HG03558 (cell line): ENCODE measurements around the gene SEPTIN2.
"Not testable (repeated sequence)": the region's sequence is repeated elsewhere in the genome, so short reads cannot be mapped to it uniquely, and the experiment has no call there.

Experiments
- ATAC-seq: cut with Tn5 transposase; IDR thresholded peaks from one replicate; pipeline ENCODE4 v1.9.1; 2021; ENCODE audit warnings: moderate number of reproducible peaks; ENCODE audit not compliant: unreplicated experiment; ENCODE audit errors: extremely low read depth

Gene SEPTIN2

GRCh38 chr2:241375300-241375699, 59.6 kb downstream of the SEPTIN2 start:
- ATAC-seq: no peak

- ATAC-seq: no peak
These were observed 61.1 kb downstream of the SEPTIN2 start for GRCh38 chr2:241376808-241377207.

GRCh38 chr2:241378816-241379215, 63.1 kb downstream of the SEPTIN2 start:
- no peak for ATAC-seq

GRCh38 chr2:241379481-241380480, 64.1 kb downstream of the SEPTIN2 start:
- ATAC-seq: no peak

DNA sequence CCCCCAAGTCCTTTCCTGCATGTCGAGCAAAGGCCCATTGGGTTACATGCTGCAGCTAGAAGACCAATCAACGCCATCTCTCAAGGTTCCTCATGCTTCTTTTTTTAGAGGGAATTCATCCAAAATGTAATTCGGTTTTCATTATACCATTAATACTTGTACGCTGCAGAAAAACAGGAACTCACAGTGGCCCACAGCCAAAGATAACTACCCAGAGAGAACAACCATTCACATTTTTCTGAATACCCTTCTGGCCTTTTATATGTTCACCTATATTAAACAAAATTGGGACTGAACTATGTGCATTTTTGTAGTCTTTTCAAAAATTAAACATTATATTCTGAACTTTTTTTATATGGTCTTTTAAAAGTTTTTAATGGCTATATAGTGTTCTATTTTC, 66.1 kb downstream of the SEPTIN2 start:
- ATAC-seq: no peak

DNA sequence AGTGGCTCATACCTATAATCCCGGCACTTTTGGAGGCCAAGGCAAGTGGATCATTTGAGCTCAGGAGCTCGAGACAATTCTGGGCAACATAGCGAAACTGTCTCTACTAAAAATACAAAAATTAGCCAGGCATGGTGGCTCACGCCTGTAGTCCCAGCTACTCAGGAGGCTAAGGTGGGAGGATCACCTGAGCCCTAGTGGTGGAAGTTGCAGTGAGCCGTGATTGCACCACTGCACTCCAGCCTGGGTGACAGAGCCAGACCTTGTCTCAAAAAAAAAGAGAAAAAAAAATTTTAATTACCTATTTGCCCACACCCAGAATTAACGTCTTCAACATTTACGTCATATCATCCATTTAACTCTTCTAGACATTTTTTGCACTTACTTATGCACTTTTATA, 69.7 kb downstream of the SEPTIN2 start:
- not testable (repeated sequence) for ATAC-seq

DNA sequence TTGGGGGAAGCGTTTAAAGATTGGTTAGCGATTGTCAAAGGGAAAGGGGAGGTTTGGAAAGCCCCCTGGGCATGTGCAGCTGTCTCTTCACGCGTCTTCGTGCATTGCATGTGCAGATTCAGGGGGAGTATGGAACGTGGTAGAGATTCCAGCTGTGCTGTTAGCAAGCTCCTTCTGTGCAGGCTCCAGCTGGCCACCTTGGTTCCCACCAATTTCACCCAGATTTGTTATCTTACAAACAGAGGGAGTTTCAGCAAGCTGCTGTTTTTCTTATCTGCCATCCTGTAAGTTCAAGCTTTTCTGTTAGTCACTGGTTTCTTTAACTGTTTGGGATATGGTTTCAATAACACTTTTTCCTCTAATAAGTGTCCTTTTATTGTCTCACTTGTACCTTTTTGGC, 70.8 kb downstream of the SEPTIN2 start:
- ATAC-seq: no peak

DNA sequence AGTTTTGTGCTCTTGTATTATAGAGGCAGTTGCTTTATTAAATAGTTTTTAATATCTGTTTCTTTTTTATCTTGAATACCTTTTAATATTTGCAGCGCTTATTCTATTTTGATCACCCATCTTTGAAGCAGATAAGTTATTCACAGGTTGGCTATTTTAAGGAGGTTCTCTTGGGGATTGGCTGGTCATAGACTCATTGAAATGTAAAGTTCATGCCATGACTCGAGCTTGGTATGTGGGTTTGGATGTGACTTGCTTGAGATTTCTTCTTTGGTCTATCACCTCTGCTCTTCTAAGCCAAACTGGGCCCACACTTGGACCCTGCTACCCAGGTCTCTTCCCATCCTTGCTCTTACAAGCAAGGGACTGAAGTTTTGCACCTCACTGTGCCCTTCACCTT, 74.0 kb downstream of the SEPTIN2 start:
- no peak for ATAC-seq

DNA sequence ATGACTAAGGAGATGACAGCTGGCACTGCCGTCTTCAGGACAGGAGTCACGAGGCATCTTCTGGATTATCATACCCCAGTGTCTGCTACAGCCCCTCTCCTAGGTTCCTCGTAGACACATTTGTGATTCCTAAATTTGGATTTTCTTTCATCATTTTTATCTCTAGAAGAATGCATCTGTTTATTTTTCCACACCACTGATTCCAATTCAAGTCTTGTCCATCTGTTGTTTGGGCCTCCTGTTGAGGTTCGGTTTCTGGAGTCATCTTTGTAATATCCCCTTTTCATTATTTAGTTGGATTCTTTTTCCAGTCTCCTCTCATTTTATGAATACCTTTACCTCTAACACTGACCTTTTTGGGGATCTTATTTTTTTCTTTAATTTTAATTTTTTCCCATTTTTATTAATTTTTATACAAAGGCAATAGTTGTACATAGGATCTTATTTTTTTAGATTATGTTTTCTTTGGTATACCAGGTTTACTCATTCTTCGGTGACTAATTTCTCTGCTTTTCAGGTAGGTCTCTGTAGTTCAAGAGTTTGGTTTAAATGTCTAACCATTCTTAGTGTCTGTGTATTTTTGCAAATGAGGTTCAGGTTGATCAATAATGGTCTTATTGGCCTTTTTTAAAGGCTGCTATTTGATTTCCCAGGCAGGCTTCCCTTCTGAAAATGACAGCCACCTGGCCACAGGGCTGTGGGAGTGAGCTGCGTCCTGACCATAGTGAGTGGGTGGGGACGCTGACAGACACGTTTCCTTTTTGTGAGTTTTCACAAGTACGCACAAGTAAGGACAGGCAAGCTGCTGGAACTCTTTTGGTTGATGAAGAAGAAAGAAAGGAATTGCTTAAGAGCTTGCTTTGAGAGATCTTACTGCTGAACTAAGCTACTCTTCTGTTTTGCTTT, 74.8 kb downstream of the SEPTIN2 start:
- no peak for ATAC-seq

DNA sequence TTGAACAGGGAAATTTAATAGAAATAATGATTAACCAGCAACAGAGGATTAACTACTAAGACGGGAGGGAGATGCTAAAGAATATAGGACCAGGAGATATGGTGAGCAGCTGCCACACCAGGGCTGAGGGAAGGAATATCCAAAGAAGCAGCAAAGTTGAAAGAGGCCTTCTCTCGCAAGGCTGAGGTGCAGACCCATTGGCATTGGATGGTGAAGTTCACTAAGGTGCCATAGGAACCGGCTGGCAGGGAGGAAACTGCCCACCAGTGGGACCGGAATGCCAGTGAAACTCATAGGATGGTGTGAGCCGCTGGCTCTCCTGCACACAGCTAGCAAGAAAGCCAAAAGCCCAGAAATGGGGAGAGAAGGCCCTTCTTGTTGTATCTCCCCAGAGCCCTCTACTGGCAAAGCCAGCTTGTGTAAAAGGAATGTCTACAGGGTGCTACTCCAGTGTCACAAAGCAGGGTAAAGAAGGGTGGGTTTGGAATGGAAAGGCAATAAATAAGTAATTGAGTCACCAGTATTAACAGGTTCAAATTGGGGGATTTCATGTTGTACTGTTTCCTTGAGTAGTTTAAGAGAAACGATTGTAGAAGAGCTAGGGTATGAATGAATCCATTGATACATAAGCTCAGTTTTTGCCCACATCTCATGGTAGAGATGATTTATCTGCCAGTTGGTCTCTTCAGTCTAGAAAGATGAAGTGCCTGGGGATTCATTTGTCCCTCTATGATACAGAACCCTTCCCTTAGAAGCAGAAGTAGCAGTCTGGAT, 76.4 kb downstream of the SEPTIN2 start:
- ATAC-seq: no peak

DNA sequence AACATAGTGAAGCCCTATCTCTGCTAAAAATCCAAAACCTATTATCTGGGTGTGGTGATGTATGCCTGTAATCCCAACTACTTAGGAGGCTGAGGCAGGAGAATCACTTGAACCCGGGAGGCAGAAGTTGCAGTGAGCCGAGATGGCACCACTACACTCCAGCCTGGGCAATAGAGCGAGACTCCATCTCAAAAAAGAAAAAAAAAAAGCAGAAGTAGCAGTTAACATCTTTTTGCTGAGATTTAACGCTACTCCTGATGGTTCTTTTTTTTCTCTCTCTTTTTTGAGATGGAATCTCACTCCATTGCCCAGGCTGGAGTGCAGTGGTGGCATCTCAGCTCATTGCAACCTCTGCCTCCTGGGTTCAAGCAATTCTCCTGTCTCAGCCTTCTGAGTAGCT, 77.0 kb downstream of the SEPTIN2 start:
- ATAC-seq: not testable (repeated sequence)

- ATAC-seq: no peak
These were observed 77.9 kb downstream of the SEPTIN2 start for GRCh38 chr2:241393524-241394196.

DNA sequence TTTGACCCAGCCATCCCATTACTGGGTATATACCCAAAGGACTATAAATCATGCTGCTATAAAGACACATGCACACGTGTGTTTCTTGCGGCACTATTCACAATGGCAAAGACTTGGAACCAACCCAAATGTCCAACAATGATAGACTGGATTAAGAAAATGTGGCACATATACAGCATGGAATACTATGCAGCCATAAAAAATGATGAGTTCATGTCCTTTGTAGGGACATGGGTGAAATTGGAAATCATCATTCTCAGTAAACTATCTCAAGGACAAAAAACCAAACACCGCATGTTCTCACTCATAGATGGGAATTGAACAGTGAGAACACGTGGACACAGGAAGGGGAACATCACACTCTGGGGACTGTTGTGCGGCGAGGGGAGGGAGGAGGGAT, 81.1 kb downstream of the SEPTIN2 start:
- ATAC-seq: not testable (repeated sequence)

DNA sequence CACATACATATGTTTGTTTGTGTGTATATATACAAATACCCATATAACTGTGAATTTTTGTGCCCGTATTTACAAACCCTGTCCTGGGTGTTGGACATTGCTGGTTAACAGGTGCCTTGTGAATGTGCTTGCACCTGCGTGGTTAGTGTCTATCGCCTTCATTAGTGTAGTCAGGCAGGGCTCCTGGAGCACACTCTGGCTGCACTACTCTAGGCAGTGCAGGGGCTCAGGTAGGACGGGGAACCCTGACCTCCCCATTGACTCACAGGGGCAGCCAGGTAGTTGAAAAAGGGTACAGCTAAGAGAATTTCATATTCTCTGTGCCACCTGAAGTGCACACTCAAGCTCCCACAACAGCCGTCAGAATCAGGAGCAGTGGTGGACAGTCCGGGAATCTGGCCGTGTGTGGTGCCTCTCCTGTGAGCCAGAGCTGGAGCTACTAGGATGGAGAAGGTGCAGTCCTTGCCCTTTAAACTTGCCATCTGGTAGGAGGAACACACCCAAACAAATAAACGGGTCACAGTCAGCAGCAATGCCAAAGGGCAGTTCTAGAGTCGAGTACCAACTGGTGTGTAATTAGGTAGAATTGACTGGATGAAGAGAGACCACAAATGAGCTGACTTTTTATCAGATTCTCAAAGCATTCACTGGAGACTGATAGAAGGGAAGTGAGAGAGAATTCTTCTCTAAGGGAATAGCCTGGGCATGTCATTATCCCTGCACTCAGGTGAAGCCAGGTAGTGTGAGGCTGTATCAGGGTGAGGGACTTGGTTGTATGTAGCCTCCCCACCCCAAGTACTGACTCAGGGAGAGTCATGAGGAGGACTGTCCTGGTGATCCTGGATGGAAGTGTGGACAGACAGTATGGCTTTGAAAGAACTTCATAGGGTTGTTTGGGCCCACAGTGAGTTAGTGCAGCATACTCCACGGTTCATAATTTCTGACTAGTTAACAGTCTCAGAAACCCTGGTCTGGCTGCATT, 84.5 kb downstream of the SEPTIN2 start:
- ATAC-seq: no peak
